SU-DHL-6 (cell line): ENCODE results near the gene IGFBP6.

ENCODE experiments used
- EZH2phosphoT487 ChIP-seq: fragments of 200-600 bp; sonication (generic), shearing (Covaris generic); conservative IDR thresholded peaks from 2 replicates; pipeline ENCODE4 v1.6.1; 2018; ENCODE audit warnings: mild to moderate bottlenecking, antibody characterized with exemption, low read length, moderate library complexity, mixed read lengths
- TF ChIP-seq, protein P1 (sequence below): fragments of 200-600 bp; sonication (generic); IDR thresholded peaks from one replicate; pipeline ENCODE4 v1.5.1; 2017; ENCODE audit warnings: antibody characterized with exemption, mild to moderate bottlenecking, low read length, moderate library complexity; ENCODE audit not compliant: insufficient read depth, poor library complexity, severe bottlenecking

DNA sequence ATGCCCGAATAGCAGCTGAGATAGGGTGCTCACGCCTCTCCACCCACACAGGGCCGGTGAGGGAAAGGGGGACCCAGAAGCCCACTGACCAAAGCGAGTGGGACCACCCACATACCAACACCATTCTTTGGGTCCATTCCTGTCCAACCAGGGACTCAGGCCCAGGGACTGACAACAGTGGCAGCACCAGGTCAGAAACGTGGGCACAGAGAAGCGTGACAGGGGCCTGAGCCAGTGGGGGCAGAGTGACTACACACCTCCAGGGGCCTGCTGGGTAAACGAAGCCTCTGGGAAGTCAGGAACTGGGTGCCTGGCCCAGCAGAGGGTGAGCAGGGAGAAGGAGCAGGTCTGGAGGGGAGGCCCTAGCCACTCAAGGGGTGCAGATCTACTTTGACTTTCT lies 32.0 kb upstream of the IGFBP6 start:
- TF ChIP-seq, protein P1, sequence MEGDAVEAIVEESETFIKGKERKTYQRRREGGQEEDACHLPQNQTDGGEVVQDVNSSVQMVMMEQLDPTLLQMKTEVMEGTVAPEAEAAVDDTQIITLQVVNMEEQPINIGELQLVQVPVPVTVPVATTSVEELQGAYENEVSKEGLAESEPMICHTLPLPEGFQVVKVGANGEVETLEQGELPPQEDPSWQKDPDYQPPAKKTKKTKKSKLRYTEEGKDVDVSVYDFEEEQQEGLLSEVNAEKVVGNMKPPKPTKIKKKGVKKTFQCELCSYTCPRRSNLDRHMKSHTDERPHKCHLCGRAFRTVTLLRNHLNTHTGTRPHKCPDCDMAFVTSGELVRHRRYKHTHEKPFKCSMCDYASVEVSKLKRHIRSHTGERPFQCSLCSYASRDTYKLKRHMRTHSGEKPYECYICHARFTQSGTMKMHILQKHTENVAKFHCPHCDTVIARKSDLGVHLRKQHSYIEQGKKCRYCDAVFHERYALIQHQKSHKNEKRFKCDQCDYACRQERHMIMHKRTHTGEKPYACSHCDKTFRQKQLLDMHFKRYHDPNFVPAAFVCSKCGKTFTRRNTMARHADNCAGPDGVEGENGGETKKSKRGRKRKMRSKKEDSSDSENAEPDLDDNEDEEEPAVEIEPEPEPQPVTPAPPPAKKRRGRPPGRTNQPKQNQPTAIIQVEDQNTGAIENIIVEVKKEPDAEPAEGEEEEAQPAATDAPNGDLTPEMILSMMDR: no peak
- no peak for TF ChIP-seq EZH2phosphoT487
